Measurements from ENCODE around the gene LRP8. TPM values are rescaled to one million over a fixed set of nuclear protein-coding genes. Genes with fewer than 3 reads are reported as not detected.

Gene LRP8
- total and polyA plus RNA-seq, 5 donors from 2014 or later: 1.0 to 23.7 (median 2.5) TPM

- peaks cover 0 to 14% (median 6%) of the 10 kb centered on the region in 7 donors for H3K9me3 Mint-ChIP-seq
- Histone ChIP-seq H3K9me3 (ENCODE audit: control insufficient read depth in 2 of 2, low read length in 2 of 2) (peaks cover 21 to 24% of the 10 kb centered on the region in 2 experiments), H3K27ac (ENCODE audit: insufficient read depth, low read length, poor library complexity, severe bottlenecking) (no peak overlapping the region), H3K4me1 (ENCODE audit: control insufficient read depth, insufficient read depth, low read length, poor library complexity, severe bottlenecking) (no peaks in the 10 kb centered on the region), H3K4me3 (ENCODE audit: low read depth, low read length) (no peak overlapping the region), H3K27me3 (ENCODE audit: control insufficient read depth, insufficient read depth, low read length) (peaks cover 3% of the 10 kb centered on the region), H3K36me3 (ENCODE audit: control insufficient read depth, insufficient read depth, low read length) (no peaks in the 10 kb centered on the region)
- no peak for DNase-seq
- no peak overlapping the region for H3K4me3 Mint-ChIP-seq
- H3K27ac Mint-ChIP-seq: no peak overlapping the region
- H3K27me3 Mint-ChIP-seq: peaks cover 21% of the 10 kb centered on the region
- no peaks in the 10 kb centered on the region for H3K4me1 Mint-ChIP-seq
- ATAC-seq (ENCODE audit: low read depth in 2 of 2): no peak
- peaks cover 3% of the 10 kb centered on the region for H3K36me3 Mint-ChIP-seq
Observed at GRCh38 chr1:53356637-53357036, 28.8 kb upstream of the LRP8 start.

DNA sequence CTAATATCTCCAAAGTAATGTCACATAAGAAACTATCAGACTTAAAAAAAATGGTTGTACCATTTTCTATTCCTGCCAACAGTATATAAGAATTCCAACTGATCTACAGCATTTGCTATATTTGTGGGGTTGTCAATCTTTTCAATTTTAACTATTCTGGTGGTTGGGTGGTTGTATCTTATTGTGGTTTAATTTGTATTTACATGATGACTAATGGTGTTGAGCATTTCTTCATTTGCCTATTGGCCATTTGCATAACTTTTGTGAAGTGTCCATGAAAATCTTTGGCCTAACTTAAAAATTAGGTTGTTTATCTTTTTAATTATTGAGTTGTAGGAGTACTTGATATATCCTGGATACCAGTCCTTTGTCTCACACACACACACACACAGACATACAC lies 26.2 kb upstream of the LRP8 start:
- peaks cover 21 to 24% of the 10 kb centered on the region in 2 experiments for H3K9me3 ChIP-seq (ENCODE audit: control insufficient read depth in 2 of 2, low read length in 2 of 2)
- no peak for ATAC-seq (ENCODE audit: low read depth in 2 of 2)
- Mint-ChIP-seq H3K27me3 (peaks cover 10% of the 10 kb centered on the region), H3K9me3 (peaks cover 0 to 12% (median 6%) of the 10 kb centered on the region in 7 donors), H3K27ac (no peak overlapping the region), H3K4me1 (no peaks in the 10 kb centered on the region), H3K4me3 (no peak overlapping the region), H3K36me3 (peaks cover 3% of the 10 kb centered on the region)
- no peak overlapping the region for H3K4me3 ChIP-seq (ENCODE audit: low read depth, low read length)
- no peaks in the 10 kb centered on the region for H3K36me3 ChIP-seq (ENCODE audit: control insufficient read depth, insufficient read depth, low read length)
- no peak for DNase-seq
- H3K27me3 ChIP-seq (ENCODE audit: control insufficient read depth, insufficient read depth, low read length): peaks cover 3% of the 10 kb centered on the region
- no peak overlapping the region for H3K27ac ChIP-seq (ENCODE audit: insufficient read depth, low read length, poor library complexity, severe bottlenecking)
- no peaks in the 10 kb centered on the region for H3K4me1 ChIP-seq (ENCODE audit: control insufficient read depth, insufficient read depth, low read length, poor library complexity, severe bottlenecking)

DNA sequence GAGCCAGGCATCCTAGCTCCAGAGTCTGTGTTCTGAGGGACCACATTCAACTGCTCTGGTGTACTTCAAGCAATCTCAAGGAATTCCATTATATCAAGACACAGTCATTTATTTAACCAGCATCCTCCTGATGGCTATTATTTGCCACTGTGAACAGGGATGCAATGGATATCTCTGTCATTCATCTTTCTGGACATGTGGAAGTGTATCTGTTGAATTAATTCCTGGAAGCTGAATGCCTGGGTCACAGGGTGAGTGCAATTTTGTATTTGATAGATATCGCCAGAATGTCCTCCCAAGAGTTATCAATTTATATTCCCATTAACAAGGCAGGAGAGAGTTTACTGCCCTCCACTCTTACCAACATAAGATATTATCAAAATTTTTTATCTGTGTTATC lies 24.7 kb upstream of the LRP8 start:
- H3K36me3 ChIP-seq (ENCODE audit: control insufficient read depth, insufficient read depth, low read length): no peaks in the 10 kb centered on the region
- H3K4me3 ChIP-seq (ENCODE audit: low read depth, low read length): no peak overlapping the region
- H3K4me1 ChIP-seq (ENCODE audit: control insufficient read depth, insufficient read depth, low read length, poor library complexity, severe bottlenecking): no peaks in the 10 kb centered on the region
- Mint-ChIP-seq H3K4me1 (no peaks in the 10 kb centered on the region), H3K27me3 (peaks cover 6% of the 10 kb centered on the region), H3K9me3 (peaks cover 0 to 5% (median 2%) of the 10 kb centered on the region in 7 donors), H3K4me3 (no peak overlapping the region), H3K27ac (no peak overlapping the region), H3K36me3 (peaks cover 3% of the 10 kb centered on the region)
- no peak for ATAC-seq (ENCODE audit: low read depth in 2 of 2)
- H3K9me3 ChIP-seq (ENCODE audit: control insufficient read depth in 2 of 2, low read length in 2 of 2): peaks cover 7 to 11% of the 10 kb centered on the region in 2 experiments
- H3K27me3 ChIP-seq (ENCODE audit: control insufficient read depth, insufficient read depth, low read length): no peaks in the 10 kb centered on the region
- DNase-seq: no peak
- H3K27ac ChIP-seq (ENCODE audit: insufficient read depth, low read length, poor library complexity, severe bottlenecking): no peak overlapping the region

- Histone ChIP-seq H3K27me3 (ENCODE audit: control insufficient read depth, insufficient read depth, low read length) (no peaks in the 10 kb centered on the region), H3K4me3 (ENCODE audit: low read depth, low read length) (no peak overlapping the region), H3K27ac (ENCODE audit: insufficient read depth, low read length, poor library complexity, severe bottlenecking) (no peak overlapping the region), H3K36me3 (ENCODE audit: control insufficient read depth, insufficient read depth, low read length) (no peaks in the 10 kb centered on the region), H3K4me1 (ENCODE audit: control insufficient read depth, insufficient read depth, low read length, poor library complexity, severe bottlenecking) (no peaks in the 10 kb centered on the region), H3K9me3 (ENCODE audit: control insufficient read depth in 2 of 2, low read length in 2 of 2) (no peaks in the 10 kb centered on the region)
- ATAC-seq (ENCODE audit: low read depth in 2 of 2): no peak
- H3K27me3 Mint-ChIP-seq: no peaks in the 10 kb centered on the region
- H3K27ac Mint-ChIP-seq: no peak overlapping the region
- no peaks in the 10 kb centered on the region for H3K4me1 Mint-ChIP-seq
- H3K36me3 Mint-ChIP-seq: no peaks in the 10 kb centered on the region
- no peaks in the 10 kb centered on the region for H3K9me3 Mint-ChIP-seq
- DNase-seq: no peak
- no peak overlapping the region for H3K4me3 Mint-ChIP-seq
Observed at GRCh38 chr1:53350853-53351767, 23.2 kb upstream of the LRP8 start.

DNA sequence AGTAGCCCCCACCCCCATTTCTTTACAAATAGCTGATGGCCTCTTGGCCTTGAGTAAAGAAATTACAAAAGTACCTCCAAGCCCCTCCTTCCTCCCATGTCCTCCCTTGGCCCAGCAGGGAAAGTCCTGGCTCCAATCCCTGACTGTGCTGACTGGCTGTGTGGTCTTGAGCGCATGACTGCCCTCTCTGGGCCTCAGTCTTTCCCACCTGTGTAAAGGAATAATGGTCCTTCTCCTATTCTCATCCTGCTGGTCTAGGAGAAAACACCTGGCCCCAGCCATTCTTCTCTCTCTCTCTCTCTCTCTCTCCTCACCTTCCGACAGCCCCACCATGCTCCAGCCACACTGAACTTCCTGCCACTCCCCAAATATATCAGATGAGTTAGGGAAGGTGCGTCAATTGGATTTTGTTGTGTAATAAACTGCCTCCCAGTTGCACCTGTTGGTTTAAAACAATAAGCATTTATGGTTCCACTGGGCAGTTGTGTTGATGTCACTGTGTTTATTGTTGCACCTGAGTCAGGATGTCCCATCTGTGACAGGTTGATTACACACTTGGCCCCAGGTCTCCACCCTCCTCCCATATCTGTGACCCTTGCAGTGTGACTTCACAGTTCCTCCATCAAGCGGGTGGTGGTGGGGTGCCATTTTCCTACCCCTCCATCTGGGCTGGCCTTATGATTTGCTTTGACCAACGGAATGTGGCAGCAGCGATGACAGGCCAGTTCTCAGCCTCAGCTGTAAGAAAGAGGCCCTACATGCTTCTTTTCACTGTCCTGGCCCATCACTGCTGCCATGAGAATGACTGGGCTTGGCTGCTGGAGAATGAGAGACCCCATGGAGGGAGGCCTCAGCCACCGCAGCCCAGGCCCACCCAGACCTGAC lies 22.3 kb upstream of the LRP8 start:
- no peak for ATAC-seq (ENCODE audit: low read depth in 2 of 2)
- no peak for DNase-seq
- no peak overlapping the region for H3K27ac Mint-ChIP-seq

GRCh38 chr1:53349369-53349835 lies 21.5 kb upstream of the LRP8 start:
- Mint-ChIP-seq H3K4me3 (no peak overlapping the region), H3K27ac (no peak overlapping the region), H3K36me3 (no peaks in the 10 kb centered on the region), H3K27me3 (no peaks in the 10 kb centered on the region), H3K9me3 (no peaks in the 10 kb centered on the region), H3K4me1 (no peaks in the 10 kb centered on the region)
- H3K27me3 ChIP-seq (ENCODE audit: control insufficient read depth, insufficient read depth, low read length): no peaks in the 10 kb centered on the region
- ATAC-seq (ENCODE audit: low read depth in 2 of 2): no peak
- no peak overlapping the region for H3K4me3 ChIP-seq (ENCODE audit: low read depth, low read length)
- H3K36me3 ChIP-seq (ENCODE audit: control insufficient read depth, insufficient read depth, low read length): no peaks in the 10 kb centered on the region
- H3K27ac ChIP-seq (ENCODE audit: insufficient read depth, low read length, poor library complexity, severe bottlenecking): no peak overlapping the region
- no peaks in the 10 kb centered on the region for H3K4me1 ChIP-seq (ENCODE audit: control insufficient read depth, insufficient read depth, low read length, poor library complexity, severe bottlenecking)
- H3K9me3 ChIP-seq (ENCODE audit: control insufficient read depth in 2 of 2, low read length in 2 of 2): no peaks in the 10 kb centered on the region
- DNase-seq: no peak

More for the DNA sequence above, 22.3 kb upstream of the LRP8 start:
- Histone ChIP-seq H3K36me3 (ENCODE audit: control insufficient read depth, insufficient read depth, low read length) (no peaks in the 10 kb centered on the region), H3K9me3 (ENCODE audit: control insufficient read depth in 2 of 2, low read length in 2 of 2) (no peaks in the 10 kb centered on the region), H3K4me1 (ENCODE audit: control insufficient read depth, insufficient read depth, low read length, poor library complexity, severe bottlenecking) (no peaks in the 10 kb centered on the region), H3K27me3 (ENCODE audit: control insufficient read depth, insufficient read depth, low read length) (no peaks in the 10 kb centered on the region), H3K27ac (ENCODE audit: insufficient read depth, low read length, poor library complexity, severe bottlenecking) (no peak overlapping the region), H3K4me3 (ENCODE audit: low read depth, low read length) (no peak overlapping the region)
- H3K4me3 Mint-ChIP-seq: no peak overlapping the region
- no peaks in the 10 kb centered on the region for H3K27me3 Mint-ChIP-seq
- no peaks in the 10 kb centered on the region for H3K36me3 Mint-ChIP-seq
- no peaks in the 10 kb centered on the region for H3K9me3 Mint-ChIP-seq
- H3K4me1 Mint-ChIP-seq: no peaks in the 10 kb centered on the region

GRCh38 chr1:53348486-53349368 lies 20.9 kb upstream of the LRP8 start:
- Mint-ChIP-seq H3K4me1 (no peaks in the 10 kb centered on the region), H3K27me3 (no peaks in the 10 kb centered on the region), H3K4me3 (no peak overlapping the region), H3K36me3 (no peaks in the 10 kb centered on the region), H3K9me3 (no peaks in the 10 kb centered on the region), H3K27ac (no peak overlapping the region)
- DNase-seq (no peak), ATAC-seq (ENCODE audit: low read depth in 2 of 2) (no peak)
- no peak overlapping the region for H3K4me3 ChIP-seq (ENCODE audit: low read depth, low read length)
- H3K27ac ChIP-seq (ENCODE audit: insufficient read depth, low read length, poor library complexity, severe bottlenecking): no peak overlapping the region
- H3K36me3 ChIP-seq (ENCODE audit: control insufficient read depth, insufficient read depth, low read length): no peaks in the 10 kb centered on the region
- H3K9me3 ChIP-seq (ENCODE audit: control insufficient read depth in 2 of 2, low read length in 2 of 2): no peaks in the 10 kb centered on the region
- no peaks in the 10 kb centered on the region for H3K27me3 ChIP-seq (ENCODE audit: control insufficient read depth, insufficient read depth, low read length)
- H3K4me1 ChIP-seq (ENCODE audit: control insufficient read depth, insufficient read depth, low read length, poor library complexity, severe bottlenecking): no peaks in the 10 kb centered on the region

Measured in CD4-positive, CD25-positive, alpha-beta regulatory T cell (primary cell).